H9 (cell line): Measurements from ENCODE around the gene DMBT1. TPM values are rescaled to one million over a fixed set of nuclear protein-coding genes. Genes with fewer than 3 reads are reported as not detected.

Experiments
- DNase-seq: peaks from one replicate; pipeline ENCODE4 v3.0.0-alpha.2; 2017
- H2AFZ ChIP-seq: one replicate; pipeline ENCODE4 v1.6.1; 2013; ENCODE audit warnings: mild to moderate bottlenecking, low read length, control low read depth, moderate library complexity
- H2AK5ac ChIP-seq: 2 replicates; pipeline ENCODE4 v1.6.1; 2013; ENCODE audit warnings: low read length, control low read depth, mixed read lengths; ENCODE audit not compliant: insufficient read length
- H2BK120ac ChIP-seq: one replicate; pipeline ENCODE4 v1.6.1; 2013; ENCODE audit warnings: low read depth, mild to moderate bottlenecking, low read length, control low read depth, inconsistent platforms; ENCODE audit not compliant: poor library complexity, severe bottlenecking
- H2BK12ac ChIP-seq: 2 replicates; pipeline ENCODE4 v1.6.1; 2013; ENCODE audit warnings: low read length, control low read depth, mixed read lengths, low read depth; ENCODE audit not compliant: insufficient read length
- H2BK15ac ChIP-seq: 2 replicates; pipeline ENCODE4 v1.6.1; 2013; ENCODE audit warnings: low read depth, low read length, control low read depth
- H2BK20ac ChIP-seq: one replicate; pipeline ENCODE4 v1.6.1; 2013; ENCODE audit warnings: low read depth, mild to moderate bottlenecking, low read length, control low read depth, inconsistent platforms; ENCODE audit not compliant: poor library complexity, severe bottlenecking
- H2BK5ac ChIP-seq: 2 replicates; pipeline ENCODE4 v1.6.1; 2013; ENCODE audit warnings: low read length, control low read depth, mixed read lengths; ENCODE audit not compliant: insufficient read length
- H3K14ac ChIP-seq: 2 replicates; pipeline ENCODE4 v1.6.1; 2013; ENCODE audit warnings: low read length, control low read depth; ENCODE audit not compliant: insufficient read depth
- H3K18ac ChIP-seq: 2 replicates; pipeline ENCODE4 v1.6.1; 2013; ENCODE audit warnings: low read depth, mild to moderate bottlenecking, mixed read lengths, low read length, control low read depth; ENCODE audit not compliant: insufficient read length
- H3K23ac ChIP-seq: 2 replicates; pipeline ENCODE4 v1.6.1; 2013; ENCODE audit warnings: low read length, control low read depth, mixed read lengths, low read depth; ENCODE audit not compliant: insufficient read length
- H3K23me2 ChIP-seq: 2 replicates; pipeline ENCODE4 v1.6.1; 2013; ENCODE audit warnings: low read depth, mild to moderate bottlenecking, mixed read lengths, low read length, control low read depth; ENCODE audit not compliant: insufficient read length, poor library complexity, severe bottlenecking
- H3K27ac ChIP-seq: 2 replicates; pipeline ENCODE4 v1.5.1; 2013; ENCODE audit warnings: low read length, control low read depth, mixed read lengths, low read depth; ENCODE audit not compliant: insufficient read length
- H3K27me3 ChIP-seq: 2 replicates; pipeline ENCODE4 v1.6.1; 2013; ENCODE audit warnings: low read length, control low read depth, inconsistent platforms; ENCODE audit not compliant: insufficient read depth
- H3K4ac ChIP-seq: 2 replicates; pipeline ENCODE4 v1.6.1; 2013; ENCODE audit warnings: low read depth, mild to moderate bottlenecking, control low read depth, inconsistent platforms, low read length, moderate library complexity
- H3K4me1 ChIP-seq: 2 replicates; pipeline ENCODE4 v1.6.1; 2013; ENCODE audit warnings: low read length, control low read depth, inconsistent platforms; ENCODE audit not compliant: insufficient read depth
- H3K4me2 ChIP-seq: 2 replicates; pipeline ENCODE4 v1.6.1; 2013; ENCODE audit warnings: low read length, control low read depth, mixed read lengths; ENCODE audit not compliant: insufficient read length, insufficient read depth
- H3K56ac ChIP-seq: 2 replicates; pipeline ENCODE4 v1.6.1; 2013; ENCODE audit warnings: low read depth, mild to moderate bottlenecking, mixed read lengths, low read length, control low read depth; ENCODE audit not compliant: insufficient read length
- H3K79me1 ChIP-seq: 2 replicates; pipeline ENCODE4 v1.6.1; 2013; ENCODE audit warnings: low read depth, mild to moderate bottlenecking, moderate library complexity, low read length, control low read depth, inconsistent platforms; ENCODE audit not compliant: insufficient read depth, poor library complexity, severe bottlenecking
- H3K79me2 ChIP-seq: 2 replicates; pipeline ENCODE4 v1.6.1; 2013; ENCODE audit warnings: low read length, control low read depth, inconsistent platforms; ENCODE audit not compliant: insufficient read depth
- H3K9ac ChIP-seq: 2 replicates; pipeline ENCODE4 v1.6.1; 2013; ENCODE audit warnings: low read length, control low read depth, mixed read lengths; ENCODE audit not compliant: insufficient read length; ENCODE audit errors: extremely low read depth
- H3K9me3 ChIP-seq: one replicate; pipeline ENCODE4 v1.6.1; 2013; ENCODE audit warnings: low read depth, low read length, inconsistent platforms; ENCODE audit not compliant: control insufficient read depth
- H3T11ph ChIP-seq: one replicate; pipeline ENCODE4 v1.6.1; 2013; ENCODE audit warnings: mild to moderate bottlenecking, low read length, control low read depth, inconsistent platforms
- H4K20me1 ChIP-seq: one replicate; pipeline ENCODE4 v1.6.1; 2013; ENCODE audit not compliant: control insufficient read depth, insufficient read length, insufficient read depth
- H4K5ac ChIP-seq: 2 replicates; pipeline ENCODE4 v1.6.1; 2013; ENCODE audit warnings: low read depth, mild to moderate bottlenecking, mixed read lengths, low read length, control low read depth; ENCODE audit not compliant: insufficient read length
- H4K8ac ChIP-seq: replicated peaks from 2 replicates; pipeline ENCODE4 v1.6.1; 2013; ENCODE audit warnings: low read length, control low read depth, mixed read lengths, low read depth; ENCODE audit not compliant: insufficient read length
- H4K91ac ChIP-seq: 2 replicates; pipeline ENCODE4 v1.6.1; 2013; ENCODE audit warnings: low read depth, mild to moderate bottlenecking, moderate library complexity, mixed read lengths, low read length, control low read depth; ENCODE audit not compliant: insufficient read length
- H3K27ac Mint-ChIP-seq, 3 experiments: 2 replicates in 2 of 3; 3 replicates in 1 of 3; pipeline ENCODE4 v1.8.0; 2020 to 2021; ENCODE audit warnings: mixed read lengths in 3 of 3, mild to moderate bottlenecking in 1 of 3, moderate library complexity in 1 of 3
- H3K27me3 Mint-ChIP-seq: 2 replicates; pipeline ENCODE4 v1.8.0; 2021; ENCODE audit warnings: low read depth, mild to moderate bottlenecking, moderate library complexity, mixed read lengths
- H3K36me3 Mint-ChIP-seq, 3 experiments: 2 replicates in 2 of 3; 3 replicates in 1 of 3; pipeline ENCODE4 v1.8.0; 2020 to 2021; ENCODE audit warnings: low read depth in 3 of 3, mixed read lengths in 3 of 3; ENCODE audit not compliant: insufficient read depth in 1 of 3
- H3K4me1 Mint-ChIP-seq, 2 experiments: 2 replicates each; pipeline ENCODE4 v1.8.0; 2020; ENCODE audit warnings: mixed read lengths in 2 of 2
- H3K4me3 Mint-ChIP-seq, 2 experiments: 2 replicates in 1 of 2; 3 replicates in 1 of 2; pipeline ENCODE4 v1.8.0; 2020 to 2021; ENCODE audit warnings: mild to moderate bottlenecking in 2 of 2, mixed read lengths in 2 of 2, moderate library complexity in 1 of 2
- H3K9me3 Mint-ChIP-seq, 2 experiments: 2 replicates in 1 of 2; 3 replicates in 1 of 2; pipeline ENCODE4 v1.8.0; 2020; ENCODE audit warnings: mild to moderate bottlenecking in 2 of 2, mixed read lengths in 2 of 2, moderate library complexity in 1 of 2
- CTCF ChIP-seq: fragments of 200-600 bp; sonication (generic); conservative IDR thresholded peaks from 3 replicates; pipeline ENCODE4 v1.8.0; 2021; ENCODE audit warnings: antibody characterized with exemption, mild to moderate bottlenecking
- WGBS: extraction: QIAGEN DNeasy Blood & Tissue Kit; methylation state at CpG from one replicate; pipeline ENCODE4 v1.1.7; 2013; ENCODE audit warnings: missing lambda C conversion rate, low lambda C conversion rate, mixed read lengths; ENCODE audit not compliant: insufficient read length; ENCODE audit errors: extremely low coverage; 5-methylcytosine and 5-hydroxymethylcytosine counted together
- total RNA-seq: library from RNA; stranded (reverse); gene quantifications from 2 replicates; pipeline ENCODE4 v1.2.1, GENCODE V29; 2021

Gene DMBT1
- total RNA-seq, 1 experiment from 2014 or later: 0.04 TPM

DNA sequence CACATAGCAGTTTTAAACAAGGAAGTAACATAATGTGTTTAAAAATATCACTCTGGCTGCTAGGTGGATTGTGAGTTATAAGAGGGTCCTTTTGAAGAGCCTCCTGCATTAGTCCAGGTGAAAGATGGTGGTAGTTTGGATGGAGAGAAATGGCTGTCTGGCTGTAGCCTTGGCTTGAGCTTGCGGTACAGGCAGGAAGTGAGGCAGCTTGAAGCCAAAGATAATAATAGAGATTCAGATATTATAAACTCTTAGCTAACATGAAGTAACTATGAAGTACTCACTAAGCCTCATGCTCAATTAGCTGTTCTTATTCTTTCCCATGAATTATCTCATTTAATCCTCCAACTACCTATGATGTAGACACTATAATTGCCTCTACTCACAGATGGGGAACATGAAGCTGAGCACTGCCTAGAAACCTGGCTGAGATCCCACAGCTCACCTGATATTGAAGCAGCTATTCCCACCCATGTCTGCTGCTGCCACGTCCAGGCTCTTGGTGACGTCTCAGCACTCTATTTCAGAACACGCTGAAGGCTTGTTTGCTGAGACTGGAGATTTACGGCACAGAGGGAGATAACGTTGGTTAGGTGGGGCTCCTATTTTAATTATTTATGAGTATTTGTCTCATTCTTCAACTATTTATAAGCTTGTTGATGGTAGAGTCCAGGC lies 128.7 kb downstream of the DMBT1 start:
- Histone ChIP-seq H3K79me1 (no peaks in the 10 kb centered on the region), H3K56ac (no peak overlapping the region), H4K91ac (no peak overlapping the region), H3K4ac (no peak overlapping the region), H3K27me3 (no peaks in the 10 kb centered on the region), H2BK12ac (no peak overlapping the region), H2BK120ac (no peak overlapping the region), H4K5ac (no peak overlapping the region), H3K9ac (no peak overlapping the region), H3T11ph (no peak overlapping the region), H3K4me1 (no peaks in the 10 kb centered on the region), H3K4me2 (no peak overlapping the region), H4K20me1 (no peaks in the 10 kb centered on the region), H3K23ac (no peak overlapping the region), H3K23me2 (no peaks in the 10 kb centered on the region), H3K18ac (no peak overlapping the region), H2AK5ac (no peak overlapping the region), H4K8ac (no peak overlapping the region), H3K9me3 (no peaks in the 10 kb centered on the region), H3K14ac (no peak overlapping the region), H2AFZ (no peak overlapping the region), H3K27ac (no peak overlapping the region), H2BK15ac (no peak overlapping the region), H3K79me2 (no peaks in the 10 kb centered on the region), H2BK5ac (no peak overlapping the region), H2BK20ac (no peak overlapping the region)
- no CpG with 5 or more reads among the region's 6 CpGs for WGBS
- Mint-ChIP-seq H3K4me1 (no peaks in the 10 kb centered on the region), H3K9me3 (peaks cover 3 to 6% of the 10 kb centered on the region in 2 experiments; a peak in 3 of 5 replicates), H3K36me3 (peaks cover 0 to 10% (median 0%) of the 10 kb centered on the region in 3 experiments; a peak in 3 of 7 replicates), H3K4me3 (no peak overlapping the region), H3K27ac (no peak overlapping the region), H3K27me3 (peaks cover 17% of the 10 kb centered on the region)
- no peak for TF ChIP-seq CTCF
- DNase-seq: no peak
